Subcutaneous adipose tissue (tissue), 4 donors: Measurements from ENCODE around the gene RBMS3. TPM values are rescaled to one million over a fixed set of nuclear protein-coding genes. Genes with fewer than 3 reads are reported as not detected.

Source experiments
- total RNA-seq, 4 donors: library from RNA; depleted of rRNA; stranded (reverse); fragments of >200 nt; gene quantifications; one replicate each; pipeline ENCODE4 v1.1.0, GENCODE V29; 2016
- TF ChIP-seq, protein P1 (sequence below): fragments of 450-650 bp; IDR thresholded peaks from one replicate; pipeline ENCODE4 v1.5.1; 2016; ENCODE audit warnings: low read depth, mild to moderate bottlenecking, control low read depth, antibody characterized with exemption, moderate library complexity

The RBMS3 gene
- total RNA-seq, 4 donors from 2014 or later: 98.6 to 171 (median 117) TPM

DNA sequence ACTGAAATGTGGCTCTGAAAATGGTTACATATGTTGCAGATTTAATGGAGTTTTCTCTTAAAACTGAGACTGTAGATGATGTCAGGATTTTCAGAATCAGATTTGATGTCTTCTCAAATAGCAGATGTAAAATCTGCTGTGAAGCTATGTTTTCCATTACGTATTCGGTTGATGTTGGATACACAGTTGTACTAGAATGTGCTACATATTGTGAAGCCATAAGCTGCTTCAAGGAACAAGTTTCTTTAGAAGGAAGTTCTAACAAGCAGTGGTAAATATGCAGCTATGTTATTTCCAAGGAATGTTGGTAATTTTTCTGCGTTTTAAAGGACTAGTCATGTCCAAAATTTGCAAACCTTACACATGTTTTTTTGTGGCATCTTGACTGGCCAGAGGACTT is 197.7 kb downstream of the RBMS3 start:
- TF ChIP-seq, protein P1, sequence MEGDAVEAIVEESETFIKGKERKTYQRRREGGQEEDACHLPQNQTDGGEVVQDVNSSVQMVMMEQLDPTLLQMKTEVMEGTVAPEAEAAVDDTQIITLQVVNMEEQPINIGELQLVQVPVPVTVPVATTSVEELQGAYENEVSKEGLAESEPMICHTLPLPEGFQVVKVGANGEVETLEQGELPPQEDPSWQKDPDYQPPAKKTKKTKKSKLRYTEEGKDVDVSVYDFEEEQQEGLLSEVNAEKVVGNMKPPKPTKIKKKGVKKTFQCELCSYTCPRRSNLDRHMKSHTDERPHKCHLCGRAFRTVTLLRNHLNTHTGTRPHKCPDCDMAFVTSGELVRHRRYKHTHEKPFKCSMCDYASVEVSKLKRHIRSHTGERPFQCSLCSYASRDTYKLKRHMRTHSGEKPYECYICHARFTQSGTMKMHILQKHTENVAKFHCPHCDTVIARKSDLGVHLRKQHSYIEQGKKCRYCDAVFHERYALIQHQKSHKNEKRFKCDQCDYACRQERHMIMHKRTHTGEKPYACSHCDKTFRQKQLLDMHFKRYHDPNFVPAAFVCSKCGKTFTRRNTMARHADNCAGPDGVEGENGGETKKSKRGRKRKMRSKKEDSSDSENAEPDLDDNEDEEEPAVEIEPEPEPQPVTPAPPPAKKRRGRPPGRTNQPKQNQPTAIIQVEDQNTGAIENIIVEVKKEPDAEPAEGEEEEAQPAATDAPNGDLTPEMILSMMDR: no peak

- TF ChIP-seq, protein P1: no peak
Measured at GRCh38 chr3:29481249-29481648, 200.4 kb downstream of the RBMS3 start.

- TF ChIP-seq, protein P1: no peak
Measured at GRCh38 chr3:29481969-29482767, 201.3 kb downstream of the RBMS3 start.

DNA sequence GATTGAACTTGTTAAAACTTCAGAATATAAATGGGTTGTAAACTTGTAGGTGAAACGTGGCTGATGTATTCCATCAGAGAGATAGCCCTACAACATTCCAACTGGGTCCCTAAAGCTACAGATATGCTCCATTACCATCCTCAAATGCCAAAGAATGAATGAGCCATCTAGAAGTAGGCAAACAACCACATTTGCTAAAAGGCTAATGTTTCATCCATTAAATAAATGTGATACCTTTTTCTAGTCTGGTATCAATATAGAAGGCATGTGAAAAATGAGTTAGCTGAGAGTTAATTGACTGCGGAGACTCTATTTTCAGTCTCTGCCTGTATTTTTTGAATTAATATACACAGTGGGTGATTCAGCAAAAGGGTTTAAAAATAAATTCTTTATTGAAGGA is 203.8 kb downstream of the RBMS3 start:
- TF ChIP-seq, protein P1: no peak

DNA sequence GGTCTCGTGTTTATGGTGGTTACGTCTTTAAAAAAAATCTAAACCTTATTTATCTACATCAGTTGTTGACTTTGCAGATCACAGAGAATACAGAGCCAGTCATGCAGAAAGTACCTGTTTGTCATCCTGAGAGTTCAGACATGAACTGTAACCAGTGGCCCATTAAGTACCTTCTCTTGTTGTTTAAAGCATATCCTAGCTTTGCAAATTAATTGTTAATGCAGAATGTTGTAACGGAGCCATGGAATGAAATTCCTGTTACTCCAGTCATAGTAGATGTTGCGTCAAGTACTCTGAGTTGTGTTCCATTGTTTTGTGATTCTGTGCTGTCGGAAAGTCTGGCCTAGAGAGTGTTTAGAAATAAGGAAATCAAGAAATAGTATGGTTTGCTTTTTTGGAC is 205.2 kb downstream of the RBMS3 start:
- TF ChIP-seq, protein P1: no peak

DNA sequence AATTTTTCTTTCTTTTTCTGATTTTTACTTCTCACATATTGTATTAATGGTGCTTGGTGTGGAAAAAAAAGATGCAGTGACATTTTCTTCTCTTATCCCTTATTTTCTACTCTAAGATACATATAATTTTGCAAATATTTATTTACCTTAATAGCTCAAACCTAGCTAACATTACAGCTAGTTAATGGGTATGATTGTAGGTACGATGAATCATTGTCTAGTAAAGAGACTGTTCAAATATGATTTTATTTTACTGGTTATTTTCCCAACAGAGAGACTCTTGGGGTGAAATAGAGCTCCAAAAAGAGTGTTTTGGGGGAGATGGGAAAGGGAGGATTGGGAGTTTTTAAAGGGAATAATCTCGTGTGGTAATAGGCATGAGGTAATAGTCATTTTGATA is 206.0 kb downstream of the RBMS3 start:
- TF ChIP-seq, protein P1: no peak

- TF ChIP-seq, protein P1: no peak
Measured at GRCh38 chr3:29488922-29489321, 208.1 kb downstream of the RBMS3 start.
